Natural killer cell (primary cell): Measurements from ENCODE around the gene TANGO2. TPM values are rescaled to one million over a fixed set of nuclear protein-coding genes. Genes with fewer than 3 reads are reported as not detected.

Experiments used
- ATAC-seq, 3 donors: fragments of 150-1000 bp in 2 of 3; fragments of 200-7000 bp in 1 of 3; cut with Tn5 transposase; 1 replicate in 1 of 3; 2 replicates in 2 of 3; pipeline ENCODE4 v1.10.0; 2021; ENCODE audit warnings: mild to moderate bottlenecking in 2 of 3, moderate library complexity in 2 of 3
- DNase-seq, 2 donors: peaks; one replicate each; pipeline versions ENCODE4 v3.0.0 to v3.0.0-alpha.2; 2013 to 2021; ENCODE audit warnings: mixed read lengths in 1 of 2
- H3K27ac ChIP-seq: one replicate; pipeline ENCODE4 v1.5.1; 2013; ENCODE audit warnings: mild to moderate bottlenecking, low read length
- H3K27me3 ChIP-seq: one replicate; pipeline ENCODE4 v1.6.1; 2013; ENCODE audit warnings: low read length; ENCODE audit not compliant: control insufficient read depth, insufficient read depth
- H3K36me3 ChIP-seq: one replicate; pipeline ENCODE4 v1.6.1; 2013; ENCODE audit warnings: low read length; ENCODE audit not compliant: control insufficient read depth, insufficient read depth
- H3K4me1 ChIP-seq: one replicate; pipeline ENCODE4 v1.6.1; 2013; ENCODE audit warnings: low read length; ENCODE audit not compliant: control insufficient read depth, insufficient read depth
- H3K4me3 ChIP-seq: one replicate; pipeline ENCODE4 v1.5.1; 2013; ENCODE audit warnings: low read length
- H3K9me3 ChIP-seq: one replicate; pipeline ENCODE4 v1.6.1; 2013; ENCODE audit warnings: low read length; ENCODE audit not compliant: control insufficient read depth, insufficient read depth
- H3K27ac Mint-ChIP-seq, 2 donors: one replicate each; pipeline ENCODE4 v1.8.0; 2022; ENCODE audit warnings: mild to moderate bottlenecking in 2 of 2, mixed read lengths in 2 of 2, moderate library complexity in 1 of 2
- H3K27me3 Mint-ChIP-seq, 2 donors: one replicate each; pipeline ENCODE4 v1.8.0; 2022; ENCODE audit warnings: low read depth in 2 of 2, mixed read lengths in 2 of 2
- H3K36me3 Mint-ChIP-seq: one replicate; pipeline ENCODE4 v1.8.0; 2022; ENCODE audit warnings: mixed read lengths
- H3K4me1 Mint-ChIP-seq, 2 donors: one replicate each; pipeline ENCODE4 v1.8.0; 2022; ENCODE audit warnings: mixed read lengths in 2 of 2
- H3K4me3 Mint-ChIP-seq: one replicate; pipeline ENCODE4 v1.8.0; 2022; ENCODE audit warnings: mild to moderate bottlenecking, moderate library complexity, mixed read lengths
- H3K9me3 Mint-ChIP-seq, 2 donors: one replicate each; pipeline ENCODE4 v1.8.0; 2022; ENCODE audit warnings: mixed read lengths in 2 of 2
- CTCF ChIP-seq: fragments of 200-600 bp; IDR thresholded peaks from one replicate; pipeline ENCODE4 v1.8.0; 2022; ENCODE audit warnings: antibody characterized with exemption
- WGBS: methylation state at CpG from one replicate; pipeline ENCODE4 v1.1.7; 2013; ENCODE audit warnings: missing lambda C conversion rate; ENCODE audit not compliant: insufficient coverage; 5-methylcytosine and 5-hydroxymethylcytosine counted together
- intact Hi-C: fragments of 100-400 bp; cut with micrococcal nuclease; formaldehyde crosslinking; loops from one replicate; pipeline ENCODE4 v1.14.2; 2022
- total RNA-seq, 4 donors: library from RNA; stranded (reverse); fragments of 120-200 nt in 1 of 4; gene quantifications; one replicate each; pipeline versions ENCODE4 v1.2.3 to v1.2.4, GENCODE V29; 2013 to 2022

TANGO2 gene
- total RNA-seq, 3 donors from 2014 or later (not counting 1 experiment from before 2014, with no cell fraction given) = 33.3 to 53.0 (median 46.2) TPM

DNA sequence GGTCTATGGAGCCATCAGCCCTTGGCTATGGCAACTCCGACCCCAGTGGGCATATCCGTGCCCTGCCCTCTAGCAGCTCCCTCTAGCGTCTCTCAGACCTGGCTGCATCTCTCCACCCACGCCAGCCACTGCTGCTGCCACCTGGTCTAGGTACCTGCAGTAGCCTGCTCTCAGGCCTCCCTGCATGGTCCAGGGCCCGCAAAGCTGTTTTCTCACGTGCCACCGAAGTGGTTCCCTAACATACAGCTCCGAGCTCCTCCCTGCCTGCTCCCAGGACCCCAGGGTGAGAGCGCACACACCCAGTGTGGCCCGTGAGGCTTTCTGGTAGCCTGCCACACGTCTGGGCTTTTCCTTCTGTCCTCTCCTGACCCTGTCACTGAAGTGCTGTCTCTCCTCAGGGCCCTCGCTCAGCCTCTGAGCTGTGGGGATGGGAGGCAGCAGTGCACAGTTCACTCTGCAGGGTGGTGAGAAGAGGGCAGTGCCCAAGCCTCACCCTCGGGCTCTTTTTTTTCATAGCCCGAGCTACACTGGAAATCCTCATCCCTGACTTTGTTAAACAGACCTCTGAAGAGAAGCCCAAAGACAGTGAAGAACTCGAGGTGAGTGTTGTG, 73.4 kb downstream of the TANGO2 start:
- Histone ChIP-seq H3K27me3 (no peaks in the 10 kb centered on the region), H3K36me3 (peaks cover 91% of the 10 kb centered on the region), H3K27ac (no peak overlapping the region), H3K4me3 (no peak overlapping the region), H3K4me1 (peaks cover 54% of the 10 kb centered on the region), H3K9me3 (no peaks in the 10 kb centered on the region)
- no peak for ATAC-seq
- intact Hi-C loops = no loop called here
- no peaks in the 10 kb centered on the region for H3K27me3 Mint-ChIP-seq
- no peak for DNase-seq
- peaks cover 13% of the 10 kb centered on the region in 2 donors for H3K4me1 Mint-ChIP-seq
- H3K27ac Mint-ChIP-seq = no peak overlapping the region
- no peak overlapping the region for H3K4me3 Mint-ChIP-seq
- 96% methylated on average over 15 of the region's 15 CpGs for WGBS
- H3K36me3 Mint-ChIP-seq = peaks cover 12% of the 10 kb centered on the region
- H3K9me3 Mint-ChIP-seq = no peaks in the 10 kb centered on the region
- no peak for TF ChIP-seq CTCF

- intact Hi-C loops = no loop called here
- peaks cover 12% of the 10 kb centered on the region for H3K36me3 Mint-ChIP-seq
- WGBS = 89% methylated on average over 4 of the region's 4 CpGs
- no peak overlapping the region for H3K27ac ChIP-seq
- no peak for DNase-seq
- ATAC-seq = no peak
- peaks cover 20 to 24% of the 10 kb centered on the region in 2 donors for H3K4me1 Mint-ChIP-seq
- no peaks in the 10 kb centered on the region for H3K9me3 ChIP-seq
- no peaks in the 10 kb centered on the region for H3K27me3 ChIP-seq
- no peak overlapping the region for H3K27ac Mint-ChIP-seq
- H3K9me3 Mint-ChIP-seq = no peaks in the 10 kb centered on the region
- H3K4me3 Mint-ChIP-seq = no peak overlapping the region
- peaks cover 79% of the 10 kb centered on the region for H3K36me3 ChIP-seq
- TF ChIP-seq CTCF = no peak
- no peak overlapping the region for H3K4me3 ChIP-seq
- no peaks in the 10 kb centered on the region for H3K27me3 Mint-ChIP-seq
- H3K4me1 ChIP-seq = peaks cover 54% of the 10 kb centered on the region
Measured at GRCh38 chr22:20095521-20095920, 74.6 kb downstream of the TANGO2 start.

- no peaks in the 10 kb centered on the region for H3K9me3 ChIP-seq
- no peak overlapping the region for H3K27ac ChIP-seq
- Mint-ChIP-seq H3K9me3 (no peaks in the 10 kb centered on the region), H3K4me1 (peaks cover 16 to 24% of the 10 kb centered on the region in 2 donors), H3K27ac (no peak overlapping the region), H3K27me3 (no peaks in the 10 kb centered on the region), H3K36me3 (peaks cover 6% of the 10 kb centered on the region), H3K4me3 (no peak overlapping the region)
- 100% methylated on average over 1 of the region's 2 CpGs for WGBS
- ATAC-seq (no peak), DNase-seq (no peak)
- H3K36me3 ChIP-seq = peaks cover 68% of the 10 kb centered on the region
- intact Hi-C loops = no loop called here
- TF ChIP-seq CTCF = no peak
- H3K4me1 ChIP-seq = peaks cover 51% of the 10 kb centered on the region
- no peak overlapping the region for H3K4me3 ChIP-seq
- no peaks in the 10 kb centered on the region for H3K27me3 ChIP-seq
Measured at GRCh38 chr22:20096574-20097420, 75.9 kb downstream of the TANGO2 start.
